B cell (primary cell): ENCODE results near the gene TCF12. TPM values are rescaled to one million over a fixed set of nuclear protein-coding genes. Genes with fewer than 3 reads are reported as not detected.

Experiments used
- ATAC-seq: fragments of 200-7000 bp; cut with Tn5 transposase; one replicate; pipeline ENCODE4 v1.10.0; 2021; ENCODE audit warnings: low read depth, mild to moderate bottlenecking, moderate number of reproducible peaks, moderate library complexity
- CTCF ChIA-PET: fragments of 350-600 bp; sonication (Branson Sonifier 250); formaldehyde crosslinking; loops from one replicate; lab custom pipeline; 2021; ENCODE audit warnings: antibody characterized with exemption, inconsistent platforms; lab: Charles Lee
- POLR2A ChIA-PET: fragments of 350-600 bp; sonication (Branson Sonifier 250); formaldehyde crosslinking; loops from one replicate; lab custom pipeline; 2021; ENCODE audit warnings: antibody characterized with exemption; lab: Charles Lee
- DNase-seq: peaks from one replicate; pipeline ENCODE4 v3.0.0; 2013
- H2AFZ ChIP-seq: 2 replicates; pipeline ENCODE4 v1.6.1; 2012; ENCODE audit warnings: mild to moderate bottlenecking, low read depth, low read length; ENCODE audit not compliant: insufficient read depth, poor library complexity, severe bottlenecking
- H3K27ac ChIP-seq, 2 donors: 1 replicate in 1 of 2; 2 replicates in 1 of 2; pipeline ENCODE4 v1.5.1; 2012 to 2013; ENCODE audit warnings: low read length in 2 of 2, mild to moderate bottlenecking in 2 of 2, moderate library complexity in 1 of 2
- H3K27me3 ChIP-seq, 4 experiments: fragments of 200-600 bp in 1 of 4; sonication (generic) in 1 of 4; replicated peaks in 1 of 4; 1 replicate in 2 of 4; 2 replicates in 2 of 4; pipeline versions ENCODE4 v1.6.1 to v1.7.0; 2013 to 2016; ENCODE audit warnings: low read length in 3 of 4, mild to moderate bottlenecking in 2 of 4, mixed read lengths in 1 of 4, moderate library complexity in 1 of 4; ENCODE audit not compliant: insufficient read depth in 4 of 4, control insufficient read depth in 3 of 4; ENCODE audit errors: control extremely low read depth in 1 of 4
- H3K36me3 ChIP-seq, 2 experiments: replicated peaks in 1 of 2; 1 replicate in 1 of 2; 2 replicates in 1 of 2; pipeline versions ENCODE4 v1.6.1 to v1.7.1; 2013; ENCODE audit warnings: low read length in 1 of 2; ENCODE audit not compliant: insufficient read depth in 2 of 2, control insufficient read depth in 1 of 2; ENCODE audit errors: control extremely low read depth in 1 of 2, extremely low read depth in 1 of 2
- H3K4me1 ChIP-seq, 2 donors: fragments of 200-600 bp in 1 of 2; sonication (generic) in 1 of 2; 1 replicate in 1 of 2; 2 replicates in 1 of 2; pipeline versions ENCODE4 v1.5.1 to v1.6.1; 2013 to 2017; ENCODE audit warnings: low read length in 2 of 2; ENCODE audit not compliant: control insufficient read depth in 2 of 2, insufficient read depth in 2 of 2
- H3K4me2 ChIP-seq: replicated peaks from 2 replicates; pipeline ENCODE3; 2012; ENCODE audit warnings: mild to moderate bottlenecking, low read depth, low read length; ENCODE audit not compliant: poor library complexity, severe bottlenecking
- H3K4me3 ChIP-seq, 5 experiments: fragments of 200-600 bp in 1 of 5; sonication (generic) in 1 of 5; 1 replicate in 3 of 5; 2 replicates in 2 of 5; pipeline versions ENCODE4 v1.5.1 to v1.7.0; 2011 to 2016; ENCODE audit warnings: low read length in 4 of 5, mild to moderate bottlenecking in 4 of 5, low read depth in 2 of 5, control low read depth in 1 of 5, moderate library complexity in 1 of 5; ENCODE audit not compliant: insufficient read depth in 1 of 5; ENCODE audit errors: control extremely low read depth in 1 of 5, extremely low read depth in 1 of 5
- H3K79me2 ChIP-seq: fragments of 200-600 bp; sonication (generic); one replicate; pipeline ENCODE4 v1.6.0; 2016; ENCODE audit warnings: low read length; ENCODE audit not compliant: control insufficient read depth, insufficient read depth
- H3K9ac ChIP-seq: fragments of 200-600 bp; sonication (generic); 2 replicates; pipeline ENCODE4 v1.6.1; 2017; ENCODE audit warnings: mild to moderate bottlenecking, low read length, moderate library complexity
- H3K9me3 ChIP-seq, 3 donors: one replicate each; pipeline versions ENCODE4 v1.6.1 to v1.7.1; 2013; ENCODE audit warnings: low read length in 2 of 3; ENCODE audit not compliant: control insufficient read depth in 2 of 3, insufficient read depth in 1 of 3; ENCODE audit errors: control extremely low read depth in 1 of 3
- H4K20me1 ChIP-seq: 2 replicates; pipeline ENCODE4 v1.6.0; 2012; ENCODE audit warnings: mild to moderate bottlenecking, low read length; ENCODE audit not compliant: insufficient read depth, control insufficient read depth, poor library complexity, severe bottlenecking
- H3K27ac Mint-ChIP-seq: one replicate; pipeline ENCODE4 v1.8.0; 2021; ENCODE audit warnings: mixed read lengths
- H3K27me3 Mint-ChIP-seq: one replicate; pipeline ENCODE4 v1.8.0; 2021; ENCODE audit warnings: mixed read lengths
- H3K4me1 Mint-ChIP-seq: one replicate; pipeline ENCODE4 v1.8.0; 2021; ENCODE audit warnings: mixed read lengths
- H3K4me3 Mint-ChIP-seq: one replicate; pipeline ENCODE4 v1.8.0; 2021; ENCODE audit warnings: mixed read lengths
- H3K9me3 Mint-ChIP-seq: one replicate; pipeline ENCODE4 v1.8.0; 2022; ENCODE audit warnings: mixed read lengths; ENCODE audit not compliant: insufficient read depth
- EZH2 ChIP-seq: IDR thresholded peaks from 2 replicates; pipeline ENCODE4 v1.6.1; 2012; ENCODE audit warnings: borderline replicate concordance, low read depth, mild to moderate bottlenecking, moderate library complexity, low read length; ENCODE audit not compliant: insufficient read depth, poor library complexity, severe bottlenecking
- WGBS: methylation state at CpG from one replicate; pipeline ENCODE4 v1.1.5; 2013; ENCODE audit warnings: missing lambda C conversion rate; ENCODE audit not compliant: insufficient coverage; 5-methylcytosine and 5-hydroxymethylcytosine counted together
- intact Hi-C: fragments of 100-400 bp; cut with micrococcal nuclease; formaldehyde crosslinking; loops from one replicate; pipeline ENCODE4 v1.10.0; 2022
- polyA plus RNA-seq: library from polyadenylated mRNA; depleted of rRNA; stranded (reverse); fragments of >200 nt; gene quantifications from 2 replicates; pipeline ENCODE4 v1.2.3, GENCODE V29; 2012
- total RNA-seq, 2 donors: library from RNA; stranded (reverse); fragments of 120-200 nt in 1 of 2; gene quantifications; 1 replicate in 1 of 2; 2 replicates in 1 of 2; pipeline versions ENCODE4 v1.2.3 to v1.2.4, GENCODE V29; 2013 to 2022
- TF ChIP-seq, protein P1 (sequence below): fragments of 200-600 bp; IDR thresholded peaks from one replicate; pipeline ENCODE4 v1.8.0; 2022; ENCODE audit warnings: antibody characterized with exemption, mild to moderate bottlenecking

TCF12 gene
- total and polyA plus RNA-seq, 2 donors (not counting 1 experiment from before 2014, with no cell fraction given): 27.1 to 131 TPM

- POLR2A ChIA-PET: no interaction called here
- DNase-seq (no peak), ATAC-seq (no peak)
- TF ChIP-seq, protein P1, sequence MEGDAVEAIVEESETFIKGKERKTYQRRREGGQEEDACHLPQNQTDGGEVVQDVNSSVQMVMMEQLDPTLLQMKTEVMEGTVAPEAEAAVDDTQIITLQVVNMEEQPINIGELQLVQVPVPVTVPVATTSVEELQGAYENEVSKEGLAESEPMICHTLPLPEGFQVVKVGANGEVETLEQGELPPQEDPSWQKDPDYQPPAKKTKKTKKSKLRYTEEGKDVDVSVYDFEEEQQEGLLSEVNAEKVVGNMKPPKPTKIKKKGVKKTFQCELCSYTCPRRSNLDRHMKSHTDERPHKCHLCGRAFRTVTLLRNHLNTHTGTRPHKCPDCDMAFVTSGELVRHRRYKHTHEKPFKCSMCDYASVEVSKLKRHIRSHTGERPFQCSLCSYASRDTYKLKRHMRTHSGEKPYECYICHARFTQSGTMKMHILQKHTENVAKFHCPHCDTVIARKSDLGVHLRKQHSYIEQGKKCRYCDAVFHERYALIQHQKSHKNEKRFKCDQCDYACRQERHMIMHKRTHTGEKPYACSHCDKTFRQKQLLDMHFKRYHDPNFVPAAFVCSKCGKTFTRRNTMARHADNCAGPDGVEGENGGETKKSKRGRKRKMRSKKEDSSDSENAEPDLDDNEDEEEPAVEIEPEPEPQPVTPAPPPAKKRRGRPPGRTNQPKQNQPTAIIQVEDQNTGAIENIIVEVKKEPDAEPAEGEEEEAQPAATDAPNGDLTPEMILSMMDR: no peak
- TF ChIP-seq EZH2: no peak
- CTCF ChIA-PET: no interaction called here
- Histone ChIP-seq H3K27ac (no peak overlapping the region), H3K27me3 (no peaks in the 10 kb centered on the region), H3K4me2 (no peak overlapping the region), H3K9me3 (no peaks in the 10 kb centered on the region), H3K9ac (no peak overlapping the region), H4K20me1 (no peaks in the 10 kb centered on the region), H3K36me3 (peaks cover 11 to 32% of the 10 kb centered on the region in 2 experiments), H3K79me2 (no peaks in the 10 kb centered on the region), H3K4me3 (no peak overlapping the region), H2AFZ (no peak overlapping the region), H3K4me1 (no peaks in the 10 kb centered on the region)
- no peaks in the 10 kb centered on the region for H3K9me3 Mint-ChIP-seq
- WGBS: 100% methylated on average over 1 of the region's 3 CpGs
- intact Hi-C loops: no loop called here
- H3K4me3 Mint-ChIP-seq: no peak overlapping the region
- H3K27me3 Mint-ChIP-seq: no peaks in the 10 kb centered on the region
- no peaks in the 10 kb centered on the region for H3K4me1 Mint-ChIP-seq
- no peak overlapping the region for H3K27ac Mint-ChIP-seq
These were observed 318.3 kb downstream of the TCF12 start for GRCh38 chr15:57236561-57237300.

DNA sequence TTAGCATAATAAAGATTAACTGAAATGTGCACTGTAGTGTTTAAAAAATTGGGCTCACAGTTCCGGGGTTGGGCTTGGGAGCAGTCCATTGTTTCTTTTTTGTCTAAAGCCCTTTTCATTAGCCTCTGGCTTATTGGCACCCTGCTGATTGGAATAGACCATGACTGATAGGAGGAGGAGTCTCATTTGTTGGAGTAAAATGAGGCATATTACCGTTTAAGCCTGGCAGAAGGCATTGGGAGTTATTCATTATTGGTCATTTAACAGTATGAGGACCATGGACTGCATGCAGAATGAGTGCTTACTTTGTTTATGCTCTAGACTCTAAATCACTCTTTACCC is 318.8 kb downstream of the TCF12 start:
- ATAC-seq (no peak), DNase-seq (no peak)
- 83% methylated on average over 1 of the region's 2 CpGs for WGBS
- ChIA-PET POLR2A (no interaction called here), CTCF (interaction anchor here (3.0 kb wide), 1 partner anchor 69 kb away, joined by 15 read pairs; no protein-coding TSS in a partner anchor)
- Mint-ChIP-seq H3K27me3 (no peaks in the 10 kb centered on the region), H3K9me3 (no peaks in the 10 kb centered on the region), H3K4me3 (no peak overlapping the region), H3K4me1 (no peaks in the 10 kb centered on the region), H3K27ac (no peak overlapping the region)
- Histone ChIP-seq H3K27me3 (no peaks in the 10 kb centered on the region), H3K36me3 (peaks cover 11 to 30% of the 10 kb centered on the region in 2 experiments), H3K4me1 (no peaks in the 10 kb centered on the region), H3K4me2 (no peak overlapping the region), H3K4me3 (no peak overlapping the region), H3K79me2 (no peaks in the 10 kb centered on the region), H3K9ac (no peak overlapping the region), H4K20me1 (no peaks in the 10 kb centered on the region), H3K27ac (no peak overlapping the region), H3K9me3 (no peaks in the 10 kb centered on the region), H2AFZ (no peak overlapping the region)
- intact Hi-C loops: no loop called here
- TF ChIP-seq EZH2: no peak
- TF ChIP-seq, protein P1: no peak
